DMS 273 (cell line): Measurements from ENCODE around the gene DNASE1L1.

Experiments used
- DNase-seq: peaks from one replicate; lab custom pipeline; 2025; ENCODE audit not compliant: unreplicated experiment; lab: John Stamatoyannopoulos, UW

The DNASE1L1 gene, protein sequence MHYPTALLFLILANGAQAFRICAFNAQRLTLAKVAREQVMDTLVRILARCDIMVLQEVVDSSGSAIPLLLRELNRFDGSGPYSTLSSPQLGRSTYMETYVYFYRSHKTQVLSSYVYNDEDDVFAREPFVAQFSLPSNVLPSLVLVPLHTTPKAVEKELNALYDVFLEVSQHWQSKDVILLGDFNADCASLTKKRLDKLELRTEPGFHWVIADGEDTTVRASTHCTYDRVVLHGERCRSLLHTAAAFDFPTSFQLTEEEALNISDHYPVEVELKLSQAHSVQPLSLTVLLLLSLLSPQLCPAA

DNA sequence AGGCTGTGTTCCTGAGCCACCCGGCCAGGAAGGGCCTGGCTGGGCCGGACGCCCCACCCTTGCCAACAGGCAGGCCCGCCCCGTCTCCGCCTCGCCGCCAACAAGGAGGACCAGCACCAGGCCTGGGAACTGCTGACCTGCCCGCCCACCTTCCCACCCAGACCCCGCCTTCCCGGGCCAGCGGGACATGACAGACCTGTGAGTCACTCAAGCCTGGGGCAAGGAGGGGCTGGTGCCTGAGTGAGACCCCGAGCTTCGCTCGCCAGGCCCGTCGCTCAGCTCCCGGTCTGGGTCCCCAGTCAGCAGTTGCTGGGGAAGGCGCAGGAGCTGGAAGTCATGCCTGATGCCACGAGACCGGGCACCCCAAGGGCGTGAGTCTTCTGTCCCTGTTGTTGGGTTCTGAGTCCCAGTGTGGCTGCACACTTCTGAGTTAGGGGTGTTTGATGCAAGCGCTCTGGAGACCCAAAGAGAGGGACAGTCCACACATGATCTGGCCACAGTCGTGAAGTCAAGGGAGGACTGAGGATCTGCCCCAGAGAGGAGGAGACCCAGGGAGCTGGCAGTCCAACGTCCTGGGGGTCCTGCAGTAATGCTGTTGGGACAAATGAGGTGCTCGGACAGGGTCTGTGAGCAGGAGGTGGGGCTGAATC is at the start of gene DNASE1L1:
Gene DNASE1L1, minus strand, starts transcription at position 33 of the 650 bp plus-strand sequence. CDS start 3,686 bp downstream, outside the sequence.
- no peak for DNase-seq

DNA sequence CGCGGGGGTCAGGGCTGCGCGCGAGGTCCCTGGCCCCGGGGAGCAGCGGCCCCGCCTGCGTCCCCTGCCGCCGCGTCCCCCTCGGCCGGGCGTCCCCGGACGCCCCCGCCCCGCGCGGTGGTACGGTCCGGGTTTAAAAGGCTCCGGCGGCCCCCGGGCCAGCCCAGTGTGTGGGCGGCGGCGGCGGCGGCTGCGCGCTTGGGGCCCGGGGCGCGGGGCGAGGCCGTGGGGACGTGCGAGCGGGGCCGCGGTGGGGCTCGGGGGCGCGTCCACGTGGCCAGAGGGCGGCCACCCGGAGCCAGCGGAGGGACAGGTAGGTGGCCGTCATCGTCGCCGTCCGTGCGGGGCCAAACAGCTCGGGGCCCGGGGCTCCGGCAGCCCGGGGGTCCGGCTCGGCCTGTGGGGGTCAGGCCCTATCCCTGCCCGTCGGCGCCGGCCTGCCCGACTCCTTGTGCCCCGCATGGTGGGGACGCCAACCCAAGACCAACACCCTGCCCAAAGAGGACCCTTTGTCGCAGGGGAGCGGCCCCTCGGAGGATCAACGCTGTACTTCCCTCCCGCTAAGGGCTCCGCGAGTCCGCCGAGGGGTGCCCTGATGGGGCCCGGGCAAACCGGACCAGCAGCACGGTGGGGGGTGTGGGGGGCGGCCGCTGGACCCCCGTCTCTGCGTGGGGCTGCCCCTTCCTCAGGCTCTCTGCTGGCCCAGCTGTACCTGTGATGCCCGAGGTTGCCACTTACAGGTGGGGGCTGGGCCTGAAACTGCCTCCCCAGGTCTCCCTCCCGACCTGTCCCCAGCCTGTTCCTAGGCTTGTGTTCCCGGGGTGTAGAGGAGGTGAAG is 49.3 kb upstream of the DNASE1L1 start, which contains the start of gene PLXNA3:
Gene PLXNA3, plus strand, starts transcription at position 166 of the 838 bp plus-strand sequence. CDS start 1,903 bp downstream, outside the sequence.
- DNase-seq, result peak; percentile 70

DNA sequence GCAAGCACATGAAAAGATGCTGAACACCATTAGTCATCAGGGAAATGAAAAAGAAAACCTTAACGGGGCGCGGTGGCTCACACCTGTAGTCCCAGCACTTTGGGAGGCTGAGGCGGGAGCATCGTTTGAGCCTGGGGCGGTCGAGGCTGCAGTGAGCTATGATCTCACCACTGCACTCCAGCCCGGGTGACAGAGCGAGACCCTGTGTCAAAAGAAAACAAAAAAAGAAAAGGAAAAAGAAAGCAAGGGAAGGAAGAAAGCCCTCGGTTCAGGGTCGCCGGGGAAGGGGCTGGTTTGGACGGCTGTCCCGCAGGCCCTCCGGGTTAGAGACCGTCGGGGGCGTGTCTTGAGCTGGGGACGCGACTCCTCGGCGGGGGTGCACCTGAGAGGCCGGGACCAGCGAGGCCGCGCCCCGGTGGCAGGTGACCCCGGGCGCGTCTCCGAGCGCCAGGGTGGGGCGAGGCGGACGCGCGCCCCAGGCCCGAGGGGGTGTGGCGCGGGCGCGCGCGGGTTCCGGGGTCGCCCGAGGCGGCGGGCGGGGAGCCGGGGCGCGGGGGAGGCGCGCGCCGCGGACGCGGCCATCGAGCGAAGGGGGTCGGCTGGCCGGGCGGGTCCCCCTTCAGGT is 48.5 kb upstream of the DNASE1L1 start:
- DNase-seq, result peak; percentile 70

DNA sequence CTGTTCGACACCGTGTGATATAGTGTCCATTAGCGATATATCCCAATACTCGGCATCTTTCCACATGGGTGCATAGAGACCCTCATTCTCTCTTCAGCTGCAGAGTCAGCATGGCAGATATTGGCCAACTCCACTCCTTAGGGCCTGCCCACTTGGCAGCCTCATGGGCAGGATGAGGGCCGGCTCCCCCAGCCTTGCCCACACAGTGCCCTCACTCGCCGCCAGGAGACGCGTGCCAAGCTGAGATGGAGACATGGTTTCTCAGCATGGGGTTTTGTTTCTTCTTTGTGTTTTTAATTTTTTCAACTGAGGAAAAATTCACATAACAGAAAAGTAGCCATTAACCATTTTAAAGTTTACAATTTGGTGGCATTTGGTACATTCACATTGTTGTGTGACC is 43.8 kb upstream of the DNASE1L1 start:
- DNase-seq, result no peak

DNA sequence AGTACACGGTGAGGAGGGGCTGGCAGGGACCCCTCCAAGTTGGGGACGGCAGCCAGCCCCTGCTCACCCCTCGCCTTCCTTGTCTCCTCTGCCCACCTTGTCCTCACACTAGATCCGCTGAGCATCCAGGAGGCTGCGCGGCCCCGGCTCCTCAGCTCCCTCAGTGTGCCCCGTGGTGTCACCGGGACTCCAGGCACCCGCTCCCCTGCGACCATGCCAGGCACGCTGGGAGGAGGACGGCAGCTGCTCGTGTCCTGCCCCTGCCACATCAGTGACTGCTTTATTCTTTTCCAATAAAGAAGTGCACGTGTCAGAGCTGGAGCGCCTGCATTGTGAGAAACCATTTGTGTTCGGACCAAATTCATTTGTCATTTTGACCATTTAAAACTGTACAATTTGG is 41.3 kb upstream of the DNASE1L1 start:
- no peak for DNase-seq

DNA sequence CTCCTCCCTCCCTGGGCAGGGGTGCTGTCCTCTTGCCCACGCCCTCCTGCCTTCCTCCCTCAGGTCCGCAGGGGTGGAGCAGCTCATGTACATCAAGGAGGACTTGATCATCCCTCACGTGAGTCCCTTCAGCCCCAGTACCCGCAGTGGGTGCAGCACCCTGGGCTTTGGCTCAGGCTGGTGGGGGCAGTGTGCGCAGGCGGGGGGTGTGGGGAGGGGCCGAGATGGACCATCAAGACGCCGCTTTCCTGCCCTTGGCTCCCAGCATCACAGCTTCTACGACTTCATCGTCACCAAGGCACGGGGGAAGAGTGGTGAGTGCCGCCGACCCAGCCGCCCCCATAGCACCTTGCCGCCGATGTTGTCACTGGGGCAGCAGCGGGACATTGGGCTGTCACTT is 40.6 kb upstream of the DNASE1L1 start:
- no peak for DNase-seq

DNA sequence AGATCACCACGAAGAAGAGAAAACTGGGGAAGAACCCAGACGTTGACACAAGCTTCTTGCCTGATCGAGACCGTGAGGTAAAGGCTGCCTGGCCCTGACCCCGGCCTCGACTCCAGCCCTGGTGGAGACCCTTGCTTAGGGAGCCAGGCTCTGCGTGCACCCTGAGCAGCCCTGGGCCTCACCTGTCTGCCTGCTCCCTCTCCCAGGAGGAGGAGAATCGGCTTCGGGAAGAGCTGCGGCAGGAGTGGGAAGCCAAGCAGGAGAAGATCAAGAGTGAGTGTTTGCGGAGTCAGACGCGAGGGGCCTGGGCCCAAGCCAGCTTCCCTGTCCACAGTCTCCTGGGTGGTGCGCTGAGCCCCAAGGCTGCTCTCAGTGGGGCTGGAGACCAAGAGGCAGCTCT is 39.4 kb upstream of the DNASE1L1 start:
- no peak for DNase-seq

DNA sequence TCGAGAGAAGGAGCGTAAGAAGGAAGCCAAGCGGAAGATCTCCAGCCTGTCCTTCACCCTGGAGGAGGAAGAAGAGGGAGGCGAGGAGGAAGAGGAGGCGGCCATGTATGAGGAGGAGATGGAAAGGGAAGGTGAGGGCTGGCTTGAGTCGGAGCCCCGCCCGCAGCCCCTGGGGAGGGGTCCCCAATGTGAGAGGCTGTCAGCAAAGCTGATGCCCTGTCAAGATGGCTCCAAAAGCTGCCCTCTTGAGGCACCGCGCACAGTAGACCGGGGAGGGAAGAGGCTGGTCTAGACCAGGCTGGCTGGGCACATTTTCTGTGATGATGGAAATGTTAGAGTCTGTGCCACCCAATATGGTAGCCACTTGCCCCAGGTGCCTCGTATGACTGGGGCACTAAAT is 37.4 kb upstream of the DNASE1L1 start:
- no peak for DNase-seq

DNA sequence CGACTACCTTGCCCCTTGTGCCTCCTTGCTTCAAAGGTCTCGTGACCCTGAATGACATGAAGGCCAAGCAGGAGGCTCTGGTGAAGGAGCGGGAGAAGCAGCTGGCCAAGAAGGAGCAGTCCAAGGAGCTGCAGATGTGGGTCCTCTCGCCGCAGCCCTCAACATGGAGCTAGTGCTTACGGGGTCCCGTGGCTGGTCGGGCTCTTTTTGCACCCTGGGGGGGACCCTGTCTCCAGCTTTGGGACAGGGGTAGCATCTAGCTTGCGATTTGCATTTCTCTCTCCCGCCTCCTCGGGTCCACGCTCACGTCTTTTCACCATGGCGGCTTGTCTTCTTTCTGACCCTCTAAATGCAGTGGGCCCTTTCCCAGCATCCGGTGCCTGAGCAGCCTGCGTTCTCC is 36.7 kb upstream of the DNASE1L1 start:
- DNase-seq, result no peak

DNA sequence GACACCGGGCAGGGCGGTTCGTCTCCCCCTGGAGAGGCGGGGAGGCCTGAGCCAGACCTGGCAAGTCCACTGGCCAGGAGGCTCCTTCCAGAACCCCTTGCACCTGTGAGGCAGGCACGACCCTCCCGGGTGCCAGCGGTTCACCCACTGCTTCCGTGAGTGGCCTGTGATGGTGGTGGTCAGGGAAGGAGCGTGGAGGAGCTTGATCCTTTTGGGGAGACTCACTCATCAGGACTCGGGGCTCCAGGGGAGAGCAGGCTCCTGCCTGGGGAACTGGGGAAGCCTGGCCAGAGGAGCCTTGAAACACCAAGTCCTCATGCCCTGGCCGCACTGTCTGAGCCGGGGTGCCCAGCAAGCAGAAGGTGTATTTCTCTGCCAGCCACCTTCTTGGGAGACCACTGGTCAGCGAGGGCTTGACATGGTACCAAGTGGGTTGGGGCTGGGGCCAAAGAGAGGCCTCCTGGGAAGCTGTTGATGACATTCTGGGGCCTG is 35.7 kb upstream of the DNASE1L1 start:
- DNase-seq, result no peak

DNA sequence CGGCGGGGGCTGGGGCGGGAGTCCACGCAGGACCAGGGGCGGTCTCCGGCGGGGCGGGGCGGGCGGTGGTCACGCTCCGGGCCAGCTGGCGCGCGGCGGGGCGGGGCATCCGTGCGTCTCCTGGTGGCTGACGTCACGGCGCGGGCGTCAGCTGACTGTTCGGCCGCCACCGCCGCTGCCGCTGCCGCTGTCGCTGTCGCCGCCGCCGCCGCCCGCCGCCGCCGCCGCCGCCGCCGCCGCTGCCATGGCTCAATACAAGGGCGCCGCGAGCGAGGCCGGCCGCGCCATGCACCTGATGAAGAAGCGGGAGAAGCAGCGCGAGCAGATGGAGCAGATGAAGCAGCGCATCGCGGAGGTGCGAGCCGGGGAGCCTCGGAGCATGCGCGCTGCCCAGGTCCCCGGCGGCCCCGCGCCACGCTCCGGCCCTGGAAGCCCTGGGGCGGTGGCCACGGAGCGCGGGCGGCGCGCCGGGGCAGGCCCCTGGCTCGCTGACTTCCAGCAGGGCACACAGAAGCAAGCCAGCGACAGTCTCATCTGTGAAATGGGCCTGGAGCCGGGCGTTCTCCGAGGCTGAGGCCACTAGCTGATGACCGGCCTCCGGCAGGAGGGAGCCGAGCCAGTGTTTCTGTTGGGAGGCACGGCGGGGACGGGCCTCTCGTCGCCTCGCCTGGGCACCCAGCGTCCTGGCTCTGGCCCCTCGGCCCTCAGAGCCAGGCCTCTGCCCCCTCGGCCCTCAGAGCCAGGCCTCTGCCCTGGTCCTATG is 35.1 kb upstream of the DNASE1L1 start, which contains the start of gene FAM50A:
Gene FAM50A, plus strand, starts transcription at position 150 of the 763 bp plus-strand sequence. Its CDS starts 95 bp downstream, at position 245.
- peak; percentile 84 for DNase-seq

DNA sequence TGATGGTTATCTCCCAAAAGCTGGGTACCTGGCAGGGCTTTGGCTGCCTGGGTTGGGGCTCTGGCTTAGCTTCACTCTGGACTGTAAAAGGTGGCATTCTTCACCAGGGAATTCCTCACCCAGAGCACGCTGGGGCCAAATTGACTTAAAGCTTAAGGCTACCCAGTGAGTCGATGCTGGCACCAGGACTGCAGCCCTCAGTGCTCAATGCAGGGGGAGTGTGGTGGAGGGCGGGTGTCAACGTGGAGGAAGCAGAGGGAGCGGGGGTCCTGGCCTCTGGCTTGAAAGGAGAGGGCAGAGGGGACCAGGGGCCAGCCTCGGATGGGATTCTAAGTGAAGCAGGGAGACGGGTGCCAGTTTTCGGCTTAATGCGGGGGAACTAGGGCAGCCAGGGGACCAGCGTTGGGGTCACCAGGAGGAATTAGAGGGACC is 34.4 kb upstream of the DNASE1L1 start:
- DNase-seq, result peak; percentile 59

DNA sequence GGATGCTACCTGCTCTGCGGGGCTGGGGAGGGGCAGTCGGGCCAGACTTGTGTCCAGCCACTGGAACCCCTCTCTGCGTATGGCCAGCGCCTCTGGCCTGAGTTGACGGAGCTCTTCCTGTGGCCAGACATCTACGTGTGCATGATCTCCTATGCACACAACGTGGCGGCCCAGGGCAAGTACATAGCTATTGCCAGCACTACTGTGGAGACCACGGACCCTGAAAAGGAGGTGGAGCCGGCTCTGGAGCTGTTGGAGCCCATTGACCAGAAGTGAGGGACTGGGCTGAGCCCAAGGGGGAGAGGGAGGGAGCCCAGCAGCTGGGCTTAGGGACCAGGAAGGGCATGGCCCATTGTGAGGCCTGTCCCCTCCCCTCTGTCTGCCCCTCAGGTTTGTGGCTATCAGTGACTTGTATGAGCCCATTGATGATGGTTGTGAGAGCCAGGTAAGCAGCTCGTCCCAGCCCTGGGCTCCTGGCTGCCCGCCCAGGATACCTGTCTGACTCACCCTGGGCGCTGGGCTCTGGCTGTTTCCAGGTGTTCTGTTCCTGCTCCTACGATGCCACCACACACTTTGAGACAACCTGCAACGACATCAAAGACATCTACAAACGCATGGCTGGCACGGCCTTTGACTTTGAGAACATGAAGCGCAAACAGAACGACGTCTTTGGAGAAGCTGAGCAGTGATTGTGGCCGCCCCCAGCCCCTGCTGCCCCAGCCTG is 33.1 kb upstream of the DNASE1L1 start:
- DNase-seq, result no peak

DNA sequence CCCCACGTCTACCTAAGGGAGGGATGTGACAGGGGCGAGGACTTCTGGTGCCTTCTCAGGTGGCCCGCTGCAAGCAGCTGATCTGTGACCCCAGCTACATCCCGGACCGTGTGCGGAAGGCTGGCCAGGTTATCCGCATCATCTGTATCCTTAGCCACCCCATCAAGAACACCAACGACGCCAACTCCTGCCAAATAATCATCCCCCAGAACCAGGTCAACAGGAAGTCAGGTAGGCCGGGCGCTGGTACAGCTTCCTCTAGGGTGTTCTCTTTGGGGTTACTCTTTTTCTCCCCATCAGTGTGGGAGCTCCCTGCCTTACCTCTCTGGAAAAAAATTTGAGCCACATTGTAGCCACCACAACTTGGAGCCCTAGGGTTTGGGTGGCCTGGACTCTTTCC is 32.5 kb upstream of the DNASE1L1 start:
- no peak for DNase-seq

DNA sequence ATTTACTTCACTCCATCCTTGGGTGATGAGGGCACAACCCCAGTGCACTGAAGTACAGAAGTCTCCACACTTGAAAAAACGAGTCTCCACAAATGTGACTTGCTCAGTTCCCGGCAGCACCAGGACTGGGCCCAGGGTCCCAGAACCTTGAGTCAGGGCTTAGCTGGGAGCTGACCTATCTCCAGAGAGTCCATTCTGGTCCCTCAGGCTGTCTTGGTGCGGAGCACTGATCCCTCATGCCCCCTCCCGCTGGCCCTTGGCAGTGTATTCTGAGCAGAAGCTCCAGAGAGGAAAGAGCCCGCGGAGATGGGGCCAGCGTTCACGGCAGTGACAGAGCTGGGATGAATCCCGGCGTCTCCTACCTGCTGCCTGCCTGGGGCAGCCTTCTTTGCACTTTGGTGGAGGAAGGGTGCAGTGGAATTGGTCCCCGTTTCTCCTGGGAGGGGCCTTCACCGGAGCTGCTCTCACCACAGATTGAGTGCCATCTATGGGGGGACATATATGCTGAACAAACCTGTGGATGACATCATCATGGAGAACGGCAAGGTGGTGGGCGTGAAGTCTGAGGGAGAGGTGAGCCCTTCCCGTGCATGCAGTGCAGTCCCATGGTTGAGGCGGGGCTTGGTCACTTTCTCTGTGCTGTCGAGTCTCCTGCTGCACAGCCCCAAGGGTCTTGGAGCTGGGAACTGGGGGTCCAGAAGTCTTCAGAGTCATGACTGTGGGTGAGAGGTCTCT is 31.7 kb upstream of the DNASE1L1 start:
- DNase-seq, result no peak

DNA sequence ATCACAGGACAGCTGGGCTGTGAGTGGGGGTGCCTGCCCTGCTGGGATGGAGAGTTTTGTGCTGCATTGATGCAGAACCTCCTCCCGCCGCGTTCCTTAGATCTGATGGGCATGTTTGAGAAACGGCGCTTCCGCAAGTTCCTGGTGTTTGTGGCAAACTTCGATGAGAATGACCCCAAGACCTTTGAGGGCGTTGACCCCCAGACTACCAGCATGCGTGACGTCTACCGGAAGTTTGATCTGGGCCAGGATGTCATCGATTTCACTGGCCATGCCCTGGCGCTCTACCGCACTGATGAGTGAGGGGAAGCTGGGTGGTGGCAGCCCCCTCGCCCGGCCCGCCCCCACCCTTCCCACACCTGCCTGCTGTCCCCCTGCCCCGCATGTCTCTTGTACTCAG is 30.8 kb upstream of the DNASE1L1 start:
- no peak for DNase-seq

DNA sequence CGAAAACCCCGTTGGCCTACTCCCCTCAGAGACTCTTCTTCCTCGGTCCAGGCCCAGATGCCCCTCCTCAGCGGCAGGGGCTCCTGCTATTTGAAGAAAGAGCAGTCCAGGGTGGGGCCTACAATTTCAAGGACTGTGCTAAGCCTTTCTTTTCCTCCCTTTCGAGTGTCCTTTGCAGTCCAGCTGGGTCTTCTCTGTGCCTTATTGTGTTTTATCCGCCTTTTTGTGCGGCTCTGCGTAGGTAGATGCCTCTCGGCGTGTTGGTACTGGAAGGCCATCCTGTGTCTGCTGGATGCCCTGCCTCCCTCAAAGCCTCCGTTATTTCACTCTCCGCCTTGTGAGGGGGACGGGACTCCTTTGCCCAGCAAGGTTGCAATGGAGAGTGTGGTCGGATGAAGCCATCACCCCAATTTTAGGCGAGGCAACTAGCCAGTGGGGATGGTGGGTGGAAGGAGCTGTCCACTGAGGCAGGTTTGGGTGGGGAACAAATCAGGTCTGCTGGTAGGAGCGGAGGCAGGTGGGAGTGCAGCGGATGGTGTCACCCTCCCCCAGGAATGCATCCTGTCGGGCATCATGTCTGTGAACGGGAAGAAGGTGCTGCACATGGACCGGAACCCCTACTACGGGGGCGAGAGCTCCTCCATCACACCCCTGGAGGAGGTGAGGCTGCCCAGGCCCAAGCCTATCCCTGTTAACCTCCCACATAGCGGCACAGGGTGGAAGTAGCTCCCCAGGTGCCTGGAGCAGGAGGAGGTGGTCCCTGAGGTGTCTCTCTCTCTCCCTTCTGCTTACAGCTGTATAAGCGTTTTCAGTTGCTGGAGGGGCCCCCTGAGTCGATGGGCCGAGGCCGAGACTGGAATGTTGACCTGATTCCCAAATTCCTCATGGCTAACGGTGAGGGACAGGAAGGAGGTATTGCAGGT is 29.2 kb upstream of the DNASE1L1 start:
- no peak for DNase-seq
